ENCODE data around the gene PAK1.

PAK1 gene

DNA sequence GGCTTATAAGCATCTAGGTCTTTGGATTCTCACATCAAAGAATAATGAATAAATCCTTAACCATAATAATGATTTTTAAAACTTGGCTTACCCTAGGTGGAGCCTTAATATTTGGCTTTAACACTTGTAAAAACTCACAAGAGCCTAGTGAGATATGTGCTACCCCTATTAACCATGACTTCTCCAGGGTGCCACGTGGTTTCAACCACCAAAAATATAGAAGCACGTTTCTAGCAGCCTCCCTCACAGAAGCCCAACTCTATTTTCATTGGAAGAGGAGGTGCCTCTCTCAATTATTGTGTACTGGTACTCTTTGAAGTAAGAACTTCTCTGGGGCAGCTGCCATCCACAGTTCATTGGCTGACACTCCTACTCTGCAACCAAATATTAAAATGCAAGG lies 125.9 kb downstream of the PAK1 start:
- FAIRE-seq (peak; percentile 30), DNase-seq (ENCODE audit: insufficient read length) (no peak)
- TF ChIP-seq POLR2A (IDR thresholded peaks at IDR 0.05; ENCODE audit: low read depth, low read length), result no peak
- TF ChIP-seq TAF1 (IDR thresholded peaks at IDR 0.05; ENCODE audit: borderline replicate concordance, low read depth, low read length), result no peak
- TF ChIP-seq POLR2AphosphoS5 (IDR thresholded peaks at IDR 0.05; ENCODE audit: low read depth, low read length), result no peak

DNA sequence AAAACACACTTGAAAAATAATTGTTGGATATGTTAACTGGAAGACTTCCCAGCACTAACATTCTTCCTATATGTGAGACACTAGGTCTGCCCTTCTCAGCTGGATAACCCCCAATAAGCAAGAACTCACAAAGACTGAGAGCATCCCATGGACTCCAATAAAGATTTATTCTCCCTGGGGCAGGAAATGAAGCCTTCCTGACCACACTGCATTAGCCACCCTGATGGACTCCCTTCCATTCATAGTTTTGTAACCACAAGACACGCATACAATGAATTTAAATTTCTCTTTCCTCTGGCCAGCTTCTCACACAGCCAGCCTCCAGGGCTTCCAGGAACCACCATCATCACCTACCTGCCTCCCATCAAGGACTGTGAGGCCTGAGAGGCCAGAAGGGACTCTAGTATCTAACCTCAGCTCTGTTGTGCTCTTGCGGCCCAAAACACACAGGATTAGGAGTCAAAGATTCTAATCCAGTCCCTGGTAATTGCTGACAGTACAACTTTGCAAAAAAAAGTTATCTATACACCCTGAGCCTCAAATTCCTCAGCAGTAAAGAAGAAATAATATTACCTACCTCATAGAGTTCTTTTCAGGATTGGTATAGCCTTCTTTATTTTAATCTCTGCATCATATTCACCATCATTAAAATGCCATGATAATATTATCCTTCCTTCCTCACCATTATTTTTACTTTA lies 126.8 kb downstream of the PAK1 start:
- TF ChIP-seq POLR2AphosphoS5 (IDR thresholded peaks at IDR 0.05; ENCODE audit: low read depth, low read length), result no peak
- TF ChIP-seq TAF1 (IDR thresholded peaks at IDR 0.05; ENCODE audit: borderline replicate concordance, low read depth, low read length), result no peak
- TF ChIP-seq POLR2A (IDR thresholded peaks at IDR 0.05; ENCODE audit: low read depth, low read length), result no peak

GRCh38 chr11:77345621-77346020 lies 128.3 kb downstream of the PAK1 start:
- no peak for TF ChIP-seq POLR2AphosphoS5 (IDR thresholded peaks at IDR 0.05; ENCODE audit: low read depth, low read length)
- no peak for TF ChIP-seq TAF1 (IDR thresholded peaks at IDR 0.05; ENCODE audit: borderline replicate concordance, low read depth, low read length)
- no peak for TF ChIP-seq POLR2A (IDR thresholded peaks at IDR 0.05; ENCODE audit: low read depth, low read length)
- DNase-seq (ENCODE audit: insufficient read length), result no peak
- FAIRE-seq, result no peak

More for the DNA sequence above, 126.8 kb downstream of the PAK1 start:
- no peak for FAIRE-seq
- DNase-seq (ENCODE audit: insufficient read length), result no peak

DNA sequence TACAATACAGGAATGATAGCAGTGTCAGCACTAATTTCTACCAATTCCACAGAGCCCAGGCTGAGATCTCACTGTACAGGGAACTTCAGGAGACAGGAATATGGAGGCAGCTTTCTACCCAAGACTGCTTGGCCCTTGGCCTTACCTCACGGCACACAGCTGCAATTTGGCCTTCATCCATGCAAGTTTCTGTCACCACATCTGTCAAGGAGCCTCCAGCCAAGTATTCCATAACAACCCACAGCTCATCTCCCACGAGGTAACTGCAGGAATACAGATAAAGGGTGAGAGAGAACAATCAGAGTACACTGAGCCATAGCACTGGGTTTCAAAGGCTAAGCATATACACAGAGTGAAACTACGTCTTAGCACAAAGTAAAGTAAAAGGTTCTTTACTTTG lies 133.4 kb downstream of the PAK1 start:
- DNase-seq (ENCODE audit: insufficient read length) (no peak), FAIRE-seq (peak; percentile 60)
- TF ChIP-seq POLR2AphosphoS5 (IDR thresholded peaks at IDR 0.05; ENCODE audit: low read depth, low read length) (no peak), TAF1 (IDR thresholded peaks at IDR 0.05; ENCODE audit: borderline replicate concordance, low read depth, low read length) (no peak), POLR2A (IDR thresholded peaks at IDR 0.05; ENCODE audit: low read depth, low read length) (no peak)

GRCh38 chr11:77332259-77332658 lies 141.6 kb downstream of the PAK1 start:
- no peak for FAIRE-seq

DNA sequence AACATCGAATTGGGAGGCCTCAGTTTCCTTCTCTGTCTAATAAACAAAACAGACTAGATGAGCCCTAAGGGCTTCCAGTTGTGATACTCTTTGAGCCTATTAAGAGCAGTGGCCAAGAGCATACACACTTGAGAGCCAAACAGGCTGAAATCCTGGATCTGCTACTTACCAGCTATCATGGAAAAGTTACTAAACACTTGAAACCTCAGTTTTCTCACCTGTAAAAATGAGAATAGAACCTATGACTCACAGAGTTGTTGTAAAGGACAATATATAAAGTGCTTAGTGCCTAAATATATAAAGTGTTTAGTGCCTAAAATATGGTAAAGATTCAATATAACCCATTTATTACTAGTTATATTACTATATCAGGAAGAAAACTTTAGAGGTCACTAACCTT lies 148.7 kb downstream of the PAK1 start:
- no peak for TF ChIP-seq TAF1 (IDR thresholded peaks at IDR 0.05; ENCODE audit: borderline replicate concordance, low read depth, low read length)
- TF ChIP-seq POLR2A (IDR thresholded peaks at IDR 0.05; ENCODE audit: low read depth, low read length), result no peak
- TF ChIP-seq POLR2AphosphoS5 (IDR thresholded peaks at IDR 0.05; ENCODE audit: low read depth, low read length), result no peak
- FAIRE-seq (no peak), DNase-seq (ENCODE audit: insufficient read length) (no peak)

More at GRCh38 chr11:77332259-77332658, 141.6 kb downstream of the PAK1 start:
- no peak for DNase-seq (ENCODE audit: insufficient read length)
- TF ChIP-seq TAF1 (IDR thresholded peaks at IDR 0.05; ENCODE audit: borderline replicate concordance, low read depth, low read length) (no peak), POLR2AphosphoS5 (IDR thresholded peaks at IDR 0.05; ENCODE audit: low read depth, low read length) (no peak), POLR2A (IDR thresholded peaks at IDR 0.05; ENCODE audit: low read depth, low read length) (no peak)

GRCh38 chr11:77324508-77324907 lies 149.4 kb downstream of the PAK1 start:
- DNase-seq (ENCODE audit: insufficient read length) (no peak), FAIRE-seq (no peak)
- TF ChIP-seq TAF1 (IDR thresholded peaks at IDR 0.05; ENCODE audit: borderline replicate concordance, low read depth, low read length) (no peak), POLR2AphosphoS5 (IDR thresholded peaks at IDR 0.05; ENCODE audit: low read depth, low read length) (no peak), POLR2A (IDR thresholded peaks at IDR 0.05; ENCODE audit: low read depth, low read length) (no peak)

DNA sequence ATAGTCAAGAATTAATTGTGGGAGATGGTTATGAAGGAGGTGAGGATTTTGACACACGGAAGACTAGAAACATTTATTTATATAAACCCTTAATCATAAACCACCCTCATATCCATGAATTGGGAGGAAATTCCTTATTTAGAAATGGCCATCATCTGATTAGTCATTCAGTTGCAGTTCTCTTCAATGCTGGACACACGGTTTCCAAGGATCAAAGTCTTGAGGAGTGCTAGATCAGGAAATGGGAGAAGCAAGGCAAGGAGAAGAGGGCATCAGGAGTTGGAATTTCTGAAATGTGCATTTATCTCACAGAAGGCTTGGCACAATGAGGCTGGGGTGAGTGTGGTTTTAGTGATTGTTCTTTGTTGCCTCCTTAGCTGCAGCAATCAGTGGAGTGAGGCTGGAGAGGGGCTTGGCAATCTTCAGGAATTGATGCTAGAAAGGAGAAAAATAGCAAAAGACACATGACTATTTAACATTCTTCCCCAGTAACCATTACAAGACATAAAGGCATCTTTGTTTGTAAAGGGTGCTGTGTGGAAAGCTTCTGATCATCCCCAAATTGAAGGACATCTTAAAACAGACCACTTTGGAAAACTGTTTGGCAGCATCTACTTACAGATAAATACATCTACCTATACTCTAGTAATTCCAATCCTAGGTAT lies 150.8 kb downstream of the PAK1 start:
- DNase-seq (ENCODE audit: insufficient read length) (no peak), FAIRE-seq (peak; percentile 36)
- TF ChIP-seq POLR2A (IDR thresholded peaks at IDR 0.05; ENCODE audit: low read depth, low read length), result no peak
- TF ChIP-seq TAF1 (IDR thresholded peaks at IDR 0.05; ENCODE audit: borderline replicate concordance, low read depth, low read length), result no peak
- TF ChIP-seq POLR2AphosphoS5 (IDR thresholded peaks at IDR 0.05; ENCODE audit: low read depth, low read length), result no peak

DNA sequence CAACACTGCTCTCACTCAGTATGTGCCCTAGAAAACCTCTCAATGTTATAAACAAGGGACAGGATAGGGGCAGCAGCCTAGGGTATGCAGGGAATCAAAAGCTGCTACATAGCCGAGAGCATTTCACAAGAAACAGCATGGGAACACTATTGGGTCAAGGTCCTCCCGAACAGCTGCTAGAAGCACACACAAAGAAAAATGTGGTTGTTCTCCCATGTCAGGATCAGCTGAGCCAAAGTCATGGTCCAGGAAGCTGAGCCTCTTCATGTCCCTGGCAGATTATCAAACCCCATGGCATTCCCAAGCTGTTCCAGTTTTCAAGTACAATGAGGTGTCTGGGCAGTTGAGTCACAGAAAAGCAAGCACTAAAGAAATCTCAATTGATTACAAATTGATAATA lies 151.4 kb downstream of the PAK1 start:
- no peak for TF ChIP-seq POLR2AphosphoS5 (IDR thresholded peaks at IDR 0.05; ENCODE audit: low read depth, low read length)
- no peak for TF ChIP-seq TAF1 (IDR thresholded peaks at IDR 0.05; ENCODE audit: borderline replicate concordance, low read depth, low read length)
- TF ChIP-seq POLR2A (IDR thresholded peaks at IDR 0.05; ENCODE audit: low read depth, low read length), result no peak
- no peak for DNase-seq (ENCODE audit: insufficient read length)
- no peak for FAIRE-seq

- TF ChIP-seq POLR2A (IDR thresholded peaks at IDR 0.05; ENCODE audit: low read depth, low read length) (no peak), TAF1 (IDR thresholded peaks at IDR 0.05; ENCODE audit: borderline replicate concordance, low read depth, low read length) (no peak), POLR2AphosphoS5 (IDR thresholded peaks at IDR 0.05; ENCODE audit: low read depth, low read length) (no peak)
- FAIRE-seq (no peak), DNase-seq (ENCODE audit: insufficient read length) (no peak)
Observed at GRCh38 chr11:77320351-77320750, 153.5 kb downstream of the PAK1 start.

DNA sequence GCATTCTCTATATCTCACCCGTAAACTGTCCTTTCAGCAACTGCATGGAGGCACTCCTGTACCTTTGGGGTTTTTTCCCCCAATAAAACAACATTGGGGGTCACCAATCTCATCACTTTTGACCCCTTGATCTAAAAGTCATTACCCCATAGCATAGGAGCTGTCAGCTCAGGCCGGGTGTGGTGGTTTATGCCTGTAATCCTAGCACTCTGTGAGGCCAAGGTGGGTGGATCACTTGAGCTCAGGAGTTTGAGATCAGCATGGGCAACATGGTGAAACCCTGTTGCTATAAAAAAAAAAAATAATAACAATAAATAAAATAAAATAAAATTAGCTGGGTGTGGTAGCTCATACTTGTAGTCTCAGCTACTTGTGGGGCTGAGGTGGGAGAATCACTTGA lies 155.3 kb downstream of the PAK1 start:
- no peak for TF ChIP-seq TAF1 (IDR thresholded peaks at IDR 0.05; ENCODE audit: borderline replicate concordance, low read depth, low read length)
- no peak for TF ChIP-seq POLR2AphosphoS5 (IDR thresholded peaks at IDR 0.05; ENCODE audit: low read depth, low read length)
- no peak for TF ChIP-seq POLR2A (IDR thresholded peaks at IDR 0.05; ENCODE audit: low read depth, low read length)
- DNase-seq (ENCODE audit: insufficient read length), result no peak
- FAIRE-seq, result no peak

Measured in GM12892 (cell line).